Measurements from ENCODE around the gene CHRNB2. TPM values are rescaled to one million over a fixed set of nuclear protein-coding genes. Genes with fewer than 3 reads are reported as not detected.

CHRNB2 gene
- total and polyA plus RNA-seq, 9 of the 15 experiments (the other 6 are each of a cell fraction or from before 2014, with no cell fraction given) = 0.01 TPM; not detected in 8

GRCh38 chr1:154629061-154629674, 61.6 kb downstream of the CHRNB2 start (continued):
- peak in 1 of 2 experiments; percentile 85; a peak in 2 of 4 replicates for TF ChIP-seq ZNF639 (CRISPR knock-in tag; conservative IDR thresholded peaks at IDR 0.05 in 1 of 2, IDR thresholded peaks at IDR 0.05 in 1 of 2)
- peak; percentile 81 for TF ChIP-seq KLF16 (IDR thresholded peaks at IDR 0.05)
- TF ChIP-seq MTA3 (IDR thresholded peaks at IDR 0.05; ENCODE audit: borderline replicate concordance) = peak; percentile 69; the same call in 1 of the 2 replicates
- TF ChIP-seq NCOR1 (IDR thresholded peaks at IDR 0.05) = peak; percentile 81
- peak; percentile 41; the same call in 1 of the 2 replicates for TF ChIP-seq VEZF1 (CRISPR knock-in tag; IDR thresholded peaks at IDR 0.05)
- TF ChIP-seq ZBTB40 (IDR thresholded peaks at IDR 0.05) = peak; percentile 39; the same call in 1 of the 2 replicates
- no peak for TF ChIP-seq ZBTB40 (CRISPR knock-in tag; IDR thresholded peaks at IDR 0.05)
- TF ChIP-seq ARNT (IDR thresholded peaks at IDR 0.05) = 0 out of 4 replicates have a peak, but pooled peaks of 1 of the 2 experiments have one; percentile 35
- no peak for TF ChIP-seq PTRF (tag; IDR thresholded peaks at IDR 0.05)
- TF ChIP-seq LEF1 (IDR thresholded peaks at IDR 0.05) = peak; percentile 89
- TF ChIP-seq HDAC3 (IDR thresholded peaks at IDR 0.05; ENCODE audit: borderline replicate concordance, partially characterized antibody) = peak; percentile 85
- no peak for TF ChIP-seq THAP12 (CRISPR knock-in tag; IDR thresholded peaks at IDR 0.05)
- peak; percentile 93; the same call in 1 of the 2 replicates for TF ChIP-seq SMARCA4 (IDR thresholded peaks at IDR 0.05)
- no peak for TF ChIP-seq LARP7 (IDR thresholded peaks at IDR 0.05)
